Kidney epithelial cell (primary cell): Measurements from ENCODE around the gene EFCAB6. TPM values are rescaled to one million over a fixed set of nuclear protein-coding genes. Genes with fewer than 3 reads are reported as not detected.

Experiments
- DNase-seq: peaks from one replicate; pipeline ENCODE4 v3.0.0-alpha.2; 2010; ENCODE audit warnings: low read depth
- H3K27me3 ChIP-seq: 2 replicates; pipeline ENCODE4 v1.6.0; 2011; ENCODE audit warnings: low read length; ENCODE audit not compliant: control insufficient read depth, insufficient read depth
- H3K36me3 ChIP-seq: 2 replicates; pipeline ENCODE4 v1.5.1; 2011; ENCODE audit warnings: low read length; ENCODE audit not compliant: control insufficient read depth, insufficient read depth
- H3K4me3 ChIP-seq: 2 replicates; pipeline ENCODE4 v1.5.1; 2011; ENCODE audit warnings: low read depth, mild to moderate bottlenecking, control low read depth, low read length
- CTCF ChIP-seq: IDR thresholded peaks from 2 replicates; pipeline ENCODE4 v1.5.1; 2011; ENCODE audit warnings: mild to moderate bottlenecking, moderate library complexity, low read length, control low read depth, inconsistent platforms; ENCODE audit not compliant: insufficient read depth, poor library complexity, severe bottlenecking
- total RNA-seq: library from RNA; depleted of rRNA; stranded (reverse); fragments of >200 nt; gene quantifications from 2 replicates; pipeline ENCODE4 v1.2.3, GENCODE V29; 2015

EFCAB6 gene
- total RNA-seq, 1 donor from 2014 or later, result 2.3 TPM

DNA sequence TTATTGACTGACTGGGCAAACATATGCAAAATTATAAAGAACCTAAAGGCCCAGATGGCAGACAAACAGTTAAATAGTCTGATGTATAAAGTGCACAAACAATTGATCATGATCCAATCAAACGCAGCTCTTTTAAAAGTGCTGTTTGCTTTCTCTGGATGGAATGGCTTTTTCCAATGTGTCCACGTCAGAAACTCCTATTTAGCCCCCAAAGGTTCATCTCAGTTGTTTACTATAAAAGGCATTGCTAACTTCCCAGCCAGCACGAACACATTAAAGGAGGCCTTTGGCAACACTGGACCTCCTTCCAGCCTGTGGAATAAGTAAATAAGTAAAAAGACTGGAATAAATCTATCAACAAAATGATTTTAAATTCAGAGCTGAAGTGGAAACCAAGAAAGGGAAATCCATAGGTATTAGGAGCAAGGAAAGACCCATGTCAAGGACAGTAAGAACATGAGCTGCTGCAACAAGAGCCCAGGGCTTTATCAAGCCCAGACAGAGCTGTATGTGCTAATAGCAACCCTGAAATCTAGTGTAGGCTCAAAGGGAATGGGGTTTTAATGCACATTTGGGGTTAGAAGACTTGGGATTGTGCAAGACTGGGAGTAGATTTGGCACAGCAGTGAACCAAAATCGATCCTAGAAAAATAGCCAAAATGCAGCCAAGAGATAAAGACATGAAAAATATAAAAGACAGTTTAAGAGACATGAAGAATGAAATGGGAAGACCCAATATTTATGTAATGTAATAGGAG, 105.4 kb downstream of the EFCAB6 start:
- no peaks in the 10 kb centered on the region for H3K27me3 ChIP-seq
- no peak overlapping the region for H3K4me3 ChIP-seq
- no peaks in the 10 kb centered on the region for H3K36me3 ChIP-seq
- no peak for TF ChIP-seq CTCF
- DNase-seq, result no peak

GRCh38 chr22:43706151-43706550, 106.0 kb downstream of the EFCAB6 start:
- no peak for TF ChIP-seq CTCF
- no peaks in the 10 kb centered on the region for H3K27me3 ChIP-seq
- DNase-seq, result no peak
- no peak overlapping the region for H3K4me3 ChIP-seq
- H3K36me3 ChIP-seq, result no peaks in the 10 kb centered on the region

- Histone ChIP-seq H3K36me3 (no peaks in the 10 kb centered on the region), H3K4me3 (no peak overlapping the region), H3K27me3 (no peaks in the 10 kb centered on the region)
- TF ChIP-seq CTCF, result no peak
- DNase-seq, result no peak
Observed at GRCh38 chr22:43704051-43704450, 108.1 kb downstream of the EFCAB6 start.

GRCh38 chr22:43698403-43698802, 113.7 kb downstream of the EFCAB6 start:
- H3K4me3 ChIP-seq, result no peak overlapping the region
- TF ChIP-seq CTCF, result no peak
- no peaks in the 10 kb centered on the region for H3K27me3 ChIP-seq
- DNase-seq, result no peak
- no peaks in the 10 kb centered on the region for H3K36me3 ChIP-seq

DNA sequence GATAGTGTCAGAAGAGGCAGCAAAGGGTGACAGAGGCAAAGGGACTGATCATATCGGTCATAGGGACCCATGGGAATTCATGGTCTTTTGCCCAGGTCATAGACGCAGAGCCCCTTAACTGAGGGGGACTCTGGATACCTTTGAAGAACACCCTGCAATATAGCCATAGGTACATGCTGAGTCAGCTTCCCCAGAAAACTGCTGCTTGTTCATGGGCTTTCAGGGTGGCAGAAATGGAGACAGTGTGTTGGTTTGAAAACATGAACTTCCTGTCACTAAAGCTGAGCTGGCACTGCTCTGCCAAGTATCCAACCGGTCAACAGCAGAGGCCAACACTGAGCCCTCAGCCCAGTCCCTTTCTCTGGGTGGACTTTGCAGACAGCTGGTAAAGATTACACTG, 114.2 kb downstream of the EFCAB6 start:
- Histone ChIP-seq H3K4me3 (no peak overlapping the region), H3K36me3 (no peaks in the 10 kb centered on the region), H3K27me3 (no peaks in the 10 kb centered on the region)
- DNase-seq, result no peak
- no peak for TF ChIP-seq CTCF

GRCh38 chr22:43693249-43693648, 118.9 kb downstream of the EFCAB6 start:
- Histone ChIP-seq H3K4me3 (no peak overlapping the region), H3K36me3 (no peaks in the 10 kb centered on the region), H3K27me3 (no peaks in the 10 kb centered on the region)
- no peak for DNase-seq
- no peak for TF ChIP-seq CTCF
